Fibroblast of peridontal ligament (primary cell): ENCODE measurements around the gene TUBG1.

Source experiments
- DNase-seq: peaks from one replicate; pipeline ENCODE4 v3.0.0-alpha.2; 2010; ENCODE audit errors: extremely low read depth

TUBG1 gene

GRCh38 chr17:42609182-42609813, at the start of gene TUBG1, which contains the start of gene RETREG3:
TUBG1 (plus strand) TSS chr17:42609683; CDS start chr17:42609738, 55 bp downstream.
RETREG3 (minus strand) TSS chr17:42609374; CDS start chr17:42609324, 50 bp downstream.
- DNase-seq = peak; percentile 99

- no peak for DNase-seq
Observed at GRCh38 chr17:42560246-42560645, 49.2 kb upstream of the TUBG1 start.

- peak; percentile 99 for DNase-seq
Observed at GRCh38 chr17:42561897-42562387, 47.5 kb upstream of the TUBG1 start, which contains the start of gene COASY. COASY (plus strand) TSS chr17:42562148; CDS start chr17:42562623, 475 bp downstream.

GRCh38 chr17:42562388-42563142, 46.9 kb upstream of the TUBG1 start:
- peak; percentile 21 for DNase-seq

- no peak for DNase-seq
Observed at GRCh38 chr17:42563143-42563509, 46.4 kb upstream of the TUBG1 start.

GRCh38 chr17:42563543-42563942, 45.9 kb upstream of the TUBG1 start:
- DNase-seq = no peak

GRCh38 chr17:42563950-42564349, 45.5 kb upstream of the TUBG1 start:
- no peak for DNase-seq

GRCh38 chr17:42564815-42565522, 44.5 kb upstream of the TUBG1 start:
- no peak for DNase-seq

- no peak for DNase-seq
Observed at GRCh38 chr17:42565523-42566214, 43.8 kb upstream of the TUBG1 start.

- no peak for DNase-seq
Observed at GRCh38 chr17:42566215-42566882, 43.1 kb upstream of the TUBG1 start.

GRCh38 chr17:42566883-42567573, 42.5 kb upstream of the TUBG1 start, which contains the start of gene MLX:
MLX (plus strand) TSS chr17:42567100; CDS start chr17:42567125, 25 bp downstream.
- peak; percentile 83 for DNase-seq

GRCh38 chr17:42568341-42569111, 41.0 kb upstream of the TUBG1 start:
- no peak for DNase-seq

- DNase-seq = peak; percentile 31
Observed at GRCh38 chr17:42571435-42572225, 37.9 kb upstream of the TUBG1 start.

GRCh38 chr17:42573095-42573494, 36.4 kb upstream of the TUBG1 start:
- DNase-seq = no peak

- DNase-seq = no peak
Observed at GRCh38 chr17:42574463-42574862, 35.0 kb upstream of the TUBG1 start.

GRCh38 chr17:42577140-42577531, 32.3 kb upstream of the TUBG1 start:
- no peak for DNase-seq

GRCh38 chr17:42577532-42578281, 31.8 kb upstream of the TUBG1 start, which contains the start of gene PSMC3IP:
PSMC3IP (minus strand) TSS chr17:42577729; CDS start chr17:42577686, 43 bp downstream.
- DNase-seq = peak; percentile 91

GRCh38 chr17:42578282-42578869, 31.1 kb upstream of the TUBG1 start:
- peak; percentile 74 for DNase-seq
